ENCODE measurements around the gene ZFP57. TPM values are rescaled to one million over a fixed set of nuclear protein-coding genes. Genes with fewer than 3 reads are reported as not detected.

The ZFP57 gene
- total and polyA plus RNA-seq, 7 donors, result 0.03 TPM; not detected in 6

DNA sequence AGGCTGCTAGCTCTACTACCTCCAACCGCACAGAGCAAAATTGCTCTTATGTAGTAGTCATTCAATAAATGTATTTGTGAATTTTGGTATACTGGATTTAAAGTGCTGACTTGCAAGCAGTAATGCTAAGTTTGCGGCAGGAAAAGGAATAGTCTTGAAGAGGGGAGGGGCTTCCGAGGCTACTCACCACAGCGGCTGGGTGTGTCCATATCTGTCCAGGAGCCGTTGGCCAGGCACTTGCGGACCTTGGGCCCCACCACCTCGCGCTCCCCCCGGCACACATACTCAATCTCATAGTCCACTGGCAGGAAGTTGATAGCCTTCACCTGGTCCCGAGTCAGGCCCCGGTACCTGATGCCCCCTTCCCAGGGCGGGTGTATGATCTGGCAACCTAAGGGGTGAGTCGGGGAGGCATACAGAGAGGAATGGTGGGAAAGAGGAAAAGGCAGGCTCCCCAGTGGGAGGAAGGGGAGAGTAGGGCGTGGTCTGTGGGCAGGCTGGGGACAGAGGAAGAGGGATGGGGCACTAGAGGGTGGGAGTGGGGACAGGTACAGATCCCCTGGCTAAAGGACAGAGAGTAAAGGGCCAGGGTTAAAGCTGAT, 49.6 kb downstream of the ZFP57 start:
- no peaks in the 10 kb centered on the region for H3K27me3 ChIP-seq
- H3K36me3 ChIP-seq, result no peaks in the 10 kb centered on the region
- DNase-seq, result no peak
- H3K27ac ChIP-seq, result peak overlapping the region in 1 of 4 donors; percentile 90
- intact Hi-C loops (cut with DNase I), result loop anchor here (5.0 kb wide), 1 partner anchor 116 kb away; no protein-coding TSS in a partner anchor
- H3K4me1 ChIP-seq, result peaks cover 0 to 43% (median 40%) of the 10 kb centered on the region in 4 donors
- H3K9me3 ChIP-seq, result no peaks in the 10 kb centered on the region
- 59 to 61% methylated on average over 14 of the region's 14 CpGs for WGBS, 2 donors
- peak overlapping the region in 1 of 4 donors; percentile 81 for H3K4me3 ChIP-seq
- TF ChIP-seq POLR2A (IDR thresholded peaks at IDR 0.05) (no peak), POLR2AphosphoS5 (IDR thresholded peaks at IDR 0.05) (no peak), EP300 (IDR thresholded peaks at IDR 0.05) (no peak)
- TF ChIP-seq, protein P1, sequence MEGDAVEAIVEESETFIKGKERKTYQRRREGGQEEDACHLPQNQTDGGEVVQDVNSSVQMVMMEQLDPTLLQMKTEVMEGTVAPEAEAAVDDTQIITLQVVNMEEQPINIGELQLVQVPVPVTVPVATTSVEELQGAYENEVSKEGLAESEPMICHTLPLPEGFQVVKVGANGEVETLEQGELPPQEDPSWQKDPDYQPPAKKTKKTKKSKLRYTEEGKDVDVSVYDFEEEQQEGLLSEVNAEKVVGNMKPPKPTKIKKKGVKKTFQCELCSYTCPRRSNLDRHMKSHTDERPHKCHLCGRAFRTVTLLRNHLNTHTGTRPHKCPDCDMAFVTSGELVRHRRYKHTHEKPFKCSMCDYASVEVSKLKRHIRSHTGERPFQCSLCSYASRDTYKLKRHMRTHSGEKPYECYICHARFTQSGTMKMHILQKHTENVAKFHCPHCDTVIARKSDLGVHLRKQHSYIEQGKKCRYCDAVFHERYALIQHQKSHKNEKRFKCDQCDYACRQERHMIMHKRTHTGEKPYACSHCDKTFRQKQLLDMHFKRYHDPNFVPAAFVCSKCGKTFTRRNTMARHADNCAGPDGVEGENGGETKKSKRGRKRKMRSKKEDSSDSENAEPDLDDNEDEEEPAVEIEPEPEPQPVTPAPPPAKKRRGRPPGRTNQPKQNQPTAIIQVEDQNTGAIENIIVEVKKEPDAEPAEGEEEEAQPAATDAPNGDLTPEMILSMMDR (IDR thresholded peaks at IDR 0.05), result no peak

DNA sequence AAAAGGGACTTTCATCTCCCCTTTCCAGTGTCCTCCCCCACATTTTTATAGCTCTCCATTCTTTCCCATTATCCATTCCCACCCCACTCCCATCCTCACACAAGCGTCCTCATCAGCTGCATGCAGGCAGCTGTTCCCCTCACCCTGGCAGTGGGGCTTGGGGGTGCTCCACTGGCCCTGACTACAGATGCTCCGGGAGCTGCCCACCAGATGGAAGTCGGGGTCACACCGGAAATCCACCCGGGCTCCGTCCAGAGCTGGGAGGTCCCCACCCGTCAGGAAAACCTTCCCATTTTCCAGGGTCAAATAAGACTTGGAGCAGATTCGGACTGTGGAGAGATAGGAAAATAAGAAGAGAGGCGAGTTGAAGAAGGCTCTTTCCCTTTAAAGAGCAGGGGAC, 50.6 kb downstream of the ZFP57 start:
- TF ChIP-seq POLR2AphosphoS5 (IDR thresholded peaks at IDR 0.05) (no peak), EP300 (IDR thresholded peaks at IDR 0.05) (no peak), POLR2A (IDR thresholded peaks at IDR 0.05) (no peak)
- TF ChIP-seq, protein P1 (IDR thresholded peaks at IDR 0.05), result no peak
- Histone ChIP-seq H3K27me3 (no peaks in the 10 kb centered on the region), H3K4me3 (no peak overlapping the region), H3K36me3 (no peaks in the 10 kb centered on the region), H3K4me1 (peaks cover 0 to 43% (median 40%) of the 10 kb centered on the region in 4 donors), H3K27ac (no peak overlapping the region), H3K9me3 (no peaks in the 10 kb centered on the region)
- no peak for DNase-seq
- WGBS, 2 donors, result 87 to 91% methylated on average over 9 of the region's 9 CpGs
- intact Hi-C loops (cut with DNase I), result loop anchor here (5.0 kb wide), 1 partner anchor 117 kb away; no protein-coding TSS in a partner anchor

DNA sequence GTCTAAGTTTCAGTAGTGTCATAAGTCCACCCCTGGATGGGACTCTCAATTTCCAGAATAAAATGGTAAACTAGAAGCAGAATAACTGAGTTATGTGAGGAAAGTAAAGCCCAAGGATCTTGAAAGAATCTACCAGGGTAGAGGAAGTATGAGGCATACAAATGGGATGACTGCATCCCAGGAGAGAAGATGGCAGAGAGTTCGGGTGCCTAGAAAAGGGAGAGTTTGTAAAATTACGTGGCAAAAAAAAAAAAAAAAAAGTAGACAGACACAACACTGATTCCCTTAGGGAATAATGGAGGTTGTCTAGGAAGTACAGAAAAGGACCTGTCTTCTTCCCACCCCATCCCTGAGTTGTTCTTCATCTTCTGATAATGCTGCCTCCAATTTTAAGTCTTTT, 51.4 kb downstream of the ZFP57 start:
- Histone ChIP-seq H3K9me3 (no peaks in the 10 kb centered on the region), H3K36me3 (no peaks in the 10 kb centered on the region), H3K4me3 (no peak overlapping the region), H3K4me1 (peaks cover 0 to 43% (median 40%) of the 10 kb centered on the region in 4 donors), H3K27ac (no peak overlapping the region), H3K27me3 (no peaks in the 10 kb centered on the region)
- DNase-seq, result no peak
- WGBS, 2 donors, result 84 to 85% methylated on average over 2 of the region's 2 CpGs
- intact Hi-C loops (cut with DNase I), result loop anchor here (10.0 kb wide), 1 partner anchor 435 kb away; the partner anchor contains the start of genes POLR1H and PPP1R11
- TF ChIP-seq EP300 (IDR thresholded peaks at IDR 0.05) (no peak), POLR2A (IDR thresholded peaks at IDR 0.05) (no peak), POLR2AphosphoS5 (IDR thresholded peaks at IDR 0.05) (no peak)
- TF ChIP-seq, protein P1 (IDR thresholded peaks at IDR 0.05), result no peak

DNA sequence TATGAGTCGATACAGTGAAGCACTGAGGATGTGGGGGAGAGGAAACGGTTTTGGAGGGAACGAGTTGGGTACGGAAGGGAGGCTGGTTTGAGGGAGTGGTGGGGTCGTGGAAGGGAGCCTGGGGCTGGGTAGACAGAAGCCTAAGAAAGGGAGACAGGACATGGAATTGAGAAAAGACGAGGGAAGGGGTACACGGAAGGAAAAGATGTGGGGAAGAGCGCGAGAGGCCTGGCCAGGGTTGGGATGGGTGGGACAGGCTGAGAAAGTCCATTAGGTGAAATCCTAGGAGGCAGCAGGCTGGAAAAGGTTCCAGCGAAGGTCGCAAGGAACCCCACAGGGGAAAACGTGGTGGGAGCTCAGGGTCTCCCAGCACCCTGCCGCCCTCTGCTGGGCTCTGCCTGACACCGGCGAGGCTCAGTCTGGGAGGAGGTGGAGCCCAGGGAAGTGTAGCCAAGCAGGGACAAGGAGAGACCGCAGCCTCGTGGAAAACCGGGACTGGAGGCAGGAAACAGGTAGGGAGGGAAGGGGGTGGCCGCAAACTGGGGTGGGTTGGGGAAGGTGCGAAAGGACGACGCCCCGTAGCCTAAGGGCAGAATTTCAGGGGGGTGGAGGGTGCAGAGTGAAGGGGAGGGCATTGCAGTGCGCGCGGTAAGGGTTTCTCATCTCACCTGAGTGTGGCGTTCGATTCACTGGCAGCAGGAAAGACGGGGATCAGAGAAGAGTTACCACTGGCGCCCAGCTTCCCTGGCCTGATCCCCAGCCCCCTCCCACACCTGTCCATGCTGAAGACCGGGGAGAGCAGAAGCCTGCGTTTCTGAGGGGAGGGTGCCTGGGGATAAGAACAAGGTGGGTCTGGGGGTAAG, 52.3 kb downstream of the ZFP57 start:
- DNase-seq, result peak; percentile 92
- intact Hi-C loops (cut with DNase I), result loop anchor here (10.0 kb wide), 1 partner anchor 436 kb away; the partner anchor contains the start of genes POLR1H and PPP1R11
- Histone ChIP-seq H3K4me1 (peaks cover 0 to 40% (median 35%) of the 10 kb centered on the region in 4 donors), H3K4me3 (peak overlapping the region; percentile 60 to 69 (median 67)), H3K36me3 (peaks cover 0 to 4% (median 0%) of the 10 kb centered on the region in 4 donors), H3K9me3 (no peaks in the 10 kb centered on the region), H3K27ac (peak overlapping the region; percentile 79 to 85 (median 83)), H3K27me3 (no peaks in the 10 kb centered on the region)
- 3% methylated on average over 32 of the region's 32 CpGs for WGBS, 2 donors
- TF ChIP-seq POLR2A (IDR thresholded peaks at IDR 0.05), result no peak
- TF ChIP-seq, protein P1 (IDR thresholded peaks at IDR 0.05), result peak; percentile 43 to 66 (median 58)
- peak; percentile 42 to 63 (median 54) for TF ChIP-seq POLR2AphosphoS5 (IDR thresholded peaks at IDR 0.05)
